CD4-positive, alpha-beta T cell treated with Interleukin-15 for 1 hour (primary cell): Measurements from ENCODE around the gene BRICD5.
"Not testable (repeated sequence)": the region's sequence is repeated elsewhere in the genome, so short reads cannot be mapped to it uniquely, and the experiment has no call there.

Source experiments
- DNase-seq: peaks from one replicate; pipeline ENCODE4 v3.0.0-alpha.2; 2020

BRICD5 gene

GRCh38 chr16:2210386-2211365 is at the start of gene BRICD5:
Gene BRICD5 (minus strand): TSS chr16:2210863. CDS start chr16:2210833, 30 bp downstream.
- DNase-seq: no peak

DNA sequence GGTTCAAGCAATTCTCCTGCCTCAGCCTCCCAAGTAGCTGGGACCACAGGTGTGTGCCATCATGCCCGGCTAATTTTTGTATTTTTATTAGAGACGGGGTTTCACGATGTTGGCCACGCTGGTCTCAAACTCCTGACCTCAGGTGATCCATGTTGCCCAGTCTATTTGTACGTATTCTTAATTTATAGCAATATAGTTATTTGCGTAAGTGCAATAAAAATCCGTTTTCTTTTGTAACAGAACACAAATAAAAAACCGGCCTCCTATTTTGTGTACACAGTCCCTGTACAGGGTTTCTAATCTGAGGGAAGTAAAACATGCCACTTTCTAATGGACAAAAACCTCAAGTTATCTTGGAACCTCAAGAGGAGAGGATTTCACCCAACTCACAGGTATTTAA is 49.6 kb upstream of the BRICD5 start:
- DNase-seq: no peak

DNA sequence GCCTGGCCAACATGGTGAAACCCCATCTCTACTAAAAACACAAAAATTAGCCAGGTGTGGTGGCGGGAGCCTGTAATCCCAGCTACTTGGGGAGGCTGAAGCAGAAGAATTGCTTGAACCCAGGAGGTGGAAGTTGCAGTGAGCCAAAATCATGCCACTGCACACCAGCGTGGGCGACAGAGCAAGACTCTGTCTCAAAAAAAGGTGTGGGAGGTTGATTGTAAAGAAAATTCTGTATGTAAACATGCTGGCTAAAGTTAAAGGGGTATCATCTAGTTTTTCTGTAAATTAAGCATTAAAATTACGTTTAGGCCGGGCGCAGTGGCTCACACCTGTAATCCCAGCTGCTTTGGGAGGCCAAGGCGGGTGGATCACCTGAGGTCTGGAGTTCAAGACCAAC is 47.9 kb upstream of the BRICD5 start:
- not testable (repeated sequence) for DNase-seq

DNA sequence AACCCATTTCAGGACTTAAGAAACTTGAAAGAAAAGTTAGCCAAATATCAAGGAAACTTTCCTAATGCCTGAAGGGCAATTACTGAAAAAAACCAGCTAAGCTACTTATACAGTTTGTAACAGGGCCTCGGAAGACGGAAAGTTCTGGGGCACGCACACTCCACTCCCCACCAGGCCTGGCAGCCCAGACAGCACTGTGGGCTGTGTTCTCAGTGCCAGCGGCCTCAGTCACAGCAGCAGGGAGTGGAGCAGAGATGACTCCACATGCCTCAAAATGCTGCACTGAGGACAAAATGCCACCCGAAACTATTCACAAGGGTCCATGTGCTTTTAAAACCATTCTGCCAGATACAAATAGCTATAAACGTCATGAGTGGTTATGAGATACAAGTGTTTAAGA is 47.1 kb upstream of the BRICD5 start:
- DNase-seq: no peak

GRCh38 chr16:2256531-2257140 is 46.0 kb upstream of the BRICD5 start:
- DNase-seq: no peak

GRCh38 chr16:2253293-2253692 is 42.6 kb upstream of the BRICD5 start:
- DNase-seq: no peak

DNA sequence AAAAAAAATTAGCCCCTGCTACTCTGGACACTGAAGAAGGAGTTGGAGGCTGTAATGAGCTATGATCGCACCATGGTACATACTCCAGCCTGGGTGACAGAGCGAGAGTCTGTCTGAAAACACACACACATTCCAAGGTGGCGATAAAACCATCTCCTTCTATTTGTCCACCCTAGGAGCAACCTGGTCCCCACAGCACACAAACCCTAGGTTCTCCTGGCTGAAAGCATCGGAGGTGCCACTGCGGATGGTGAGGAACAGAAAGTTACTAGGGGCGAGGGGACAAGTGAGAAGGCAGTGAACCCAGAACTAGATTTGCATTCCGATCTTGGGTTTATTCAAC is 42.1 kb upstream of the BRICD5 start:
- no peak for DNase-seq

GRCh38 chr16:2251296-2252111 is 40.8 kb upstream of the BRICD5 start, which contains the start of gene ECI1:
Gene ECI1 (minus strand): TSS chr16:2251587. CDS start chr16:2251566, 21 bp downstream.
- DNase-seq: peak; percentile 89

DNA sequence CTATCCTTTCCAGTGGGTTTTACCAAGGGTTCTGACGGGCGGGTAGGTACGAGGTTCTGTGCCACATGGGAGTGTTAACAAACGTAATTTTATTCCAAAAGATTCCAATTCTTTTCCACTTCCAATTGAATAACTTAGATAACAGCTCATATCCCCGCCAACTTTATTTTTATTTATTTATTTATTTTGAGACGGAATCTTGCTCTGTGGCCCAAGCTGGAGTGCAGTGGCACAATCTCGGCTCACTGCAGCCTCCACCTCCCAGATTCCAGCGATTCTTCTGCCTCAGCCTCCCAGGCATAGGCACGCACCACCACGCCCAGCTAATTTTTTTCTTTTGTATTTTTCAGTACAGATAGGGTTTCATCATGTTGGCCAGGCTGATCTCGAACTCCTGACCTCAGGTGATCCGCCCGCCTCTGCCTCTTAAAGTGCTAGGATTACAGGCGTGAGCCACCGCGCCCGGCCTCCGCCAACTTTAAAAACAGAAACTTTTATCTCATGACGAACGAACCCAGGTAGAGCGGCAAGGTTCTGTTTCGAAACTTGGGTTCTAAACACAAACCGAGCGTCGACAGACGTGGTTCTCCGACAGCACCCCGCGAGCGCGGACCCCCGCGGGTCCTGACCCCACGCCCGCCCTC is 40.1 kb upstream of the BRICD5 start:
- DNase-seq: peak; percentile 60

- DNase-seq: no peak
Measured at GRCh38 chr16:2246301-2246885, 35.7 kb upstream of the BRICD5 start.

GRCh38 chr16:2244926-2245795 is 34.5 kb upstream of the BRICD5 start:
- DNase-seq: no peak

DNA sequence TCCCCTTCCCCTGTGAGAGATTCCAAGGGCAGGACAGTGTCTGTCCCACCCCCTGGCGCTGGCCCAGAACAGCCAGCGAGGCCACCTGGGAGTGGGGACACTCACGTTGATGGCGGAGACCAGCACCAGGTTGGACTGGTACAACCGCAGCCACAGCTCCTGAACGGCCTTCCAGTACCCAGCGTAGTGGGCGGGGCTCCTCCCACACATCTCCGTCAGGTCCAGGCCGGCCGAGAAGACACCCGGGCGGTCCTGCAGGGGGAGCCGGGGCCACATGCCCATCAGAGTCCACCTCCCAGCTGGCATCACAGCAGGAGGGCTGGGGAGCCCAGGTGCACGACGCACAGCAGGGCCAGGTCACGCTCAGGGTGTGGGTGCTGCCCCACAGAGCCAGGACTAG is 33.6 kb upstream of the BRICD5 start:
- DNase-seq: no peak

- DNase-seq: no peak
Measured at GRCh38 chr16:2243781-2244180, 33.1 kb upstream of the BRICD5 start.

DNA sequence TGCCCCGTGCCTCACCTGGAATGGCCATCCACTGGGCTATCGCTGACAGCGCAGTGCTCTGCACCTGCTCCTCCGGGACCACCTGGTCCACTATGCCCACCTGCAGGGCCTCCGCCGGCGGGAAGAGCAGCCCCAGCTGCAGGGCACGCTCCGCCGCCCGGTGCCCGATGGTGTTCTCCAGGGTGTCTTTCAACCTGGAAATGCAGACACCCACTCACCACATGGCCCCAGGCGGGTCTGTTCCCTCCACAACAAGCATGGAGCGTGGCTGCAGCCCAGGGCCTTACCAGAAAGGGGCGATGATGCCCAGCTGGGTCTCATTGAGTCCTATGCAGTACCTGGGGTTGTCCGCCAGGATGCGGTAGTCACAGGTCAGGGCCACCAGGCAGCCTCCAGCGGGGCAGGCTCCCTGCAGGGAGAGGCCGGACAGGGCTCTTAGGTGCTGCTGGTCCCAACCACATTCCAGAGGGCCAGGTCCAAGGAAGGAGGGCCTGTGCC is 32.4 kb upstream of the BRICD5 start:
- DNase-seq: no peak

GRCh38 chr16:2242598-2242997 is 31.9 kb upstream of the BRICD5 start:
- no peak for DNase-seq

- DNase-seq: not testable (repeated sequence)
Measured at GRCh38 chr16:2240331-2240730, 29.7 kb upstream of the BRICD5 start.

GRCh38 chr16:2238838-2239675 is 28.4 kb upstream of the BRICD5 start:
- DNase-seq: no peak

- DNase-seq: no peak
Measured at GRCh38 chr16:2238150-2238837, 27.6 kb upstream of the BRICD5 start.

GRCh38 chr16:2237493-2238149 is 27.0 kb upstream of the BRICD5 start:
- no peak for DNase-seq
